Left ventricle myocardium superior (tissue), 1 donor: ENCODE data around the gene MIS12. TPM values are rescaled to one million over a fixed set of nuclear protein-coding genes. Genes with fewer than 3 reads are reported as not detected.

Experiments
- ATAC-seq: fragments of 200-7000 bp; cut with Tn5 transposase; one replicate; pipeline ENCODE4 v1.9.1; 2020; ENCODE audit warnings: mild to moderate bottlenecking, moderate library complexity
- DNase-seq: peaks from one replicate; pipeline ENCODE4 v3.0.0-alpha.2; 2020
- intact Hi-C: fragments of 100-400 bp; cut with micrococcal nuclease; formaldehyde crosslinking; loops from one replicate; pipeline ENCODE4 v1.11.0; 2022
- total RNA-seq: library from RNA; stranded (reverse); fragmentation: NEBNext Ultra II Directional; extraction: Animal tissue kit (Norgen Biotek cat#: 25700); gene quantifications from one replicate; pipeline ENCODE4 v1.2.1, GENCODE V29; 2021
- donor health status: DM: no; HTN: yes; CAD: no; lungs with severe emphysema.

Gene MIS12
- total RNA-seq, 1 donor from 2014 or later: 13.2 TPM

- no peak for DNase-seq
Measured at GRCh38 chr17:5530265-5531084, 44.1 kb downstream of the MIS12 start.

DNA sequence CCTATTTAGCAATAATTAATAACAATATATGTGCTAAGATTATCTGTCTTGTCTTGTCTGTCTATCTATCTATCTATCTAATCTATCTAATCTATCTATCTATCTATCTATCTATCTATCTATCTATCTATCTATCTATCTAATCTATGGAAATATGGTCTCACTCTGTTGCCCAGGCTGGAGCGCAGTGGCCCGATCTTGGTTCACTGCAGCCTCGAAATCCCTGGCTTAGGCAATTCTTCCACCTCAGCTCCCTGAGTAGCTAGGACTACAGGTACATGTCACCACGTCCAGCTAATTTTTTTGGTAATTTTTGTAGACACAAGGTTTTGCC, 44.7 kb downstream of the MIS12 start:
- DNase-seq (no peak), ATAC-seq (no peak)
- intact Hi-C loops: no loop called here

More at GRCh38 chr17:5530265-5531084, 44.1 kb downstream of the MIS12 start:
- intact Hi-C loops: no loop called here
- ATAC-seq: no peak

DNA sequence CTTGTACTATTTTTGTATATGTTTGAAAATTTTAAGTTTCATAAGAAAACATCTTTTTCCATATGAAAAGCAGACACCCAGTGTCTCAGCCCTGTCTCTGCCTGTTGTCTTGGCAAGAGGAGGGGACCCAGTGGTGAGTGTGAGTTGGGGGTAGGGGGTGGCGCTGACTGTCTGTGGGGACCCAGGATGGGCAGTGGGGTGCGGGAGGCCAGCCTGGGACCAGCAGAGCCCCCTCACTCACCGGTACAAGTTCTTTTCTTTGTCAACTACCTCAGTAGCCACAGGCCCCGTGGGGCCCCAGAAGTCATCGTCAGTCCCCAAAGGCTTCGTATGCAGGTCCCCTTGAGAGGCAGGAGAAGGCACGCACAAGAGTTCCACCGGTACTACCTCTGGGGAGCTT, 46.2 kb downstream of the MIS12 start:
- intact Hi-C loops: no loop called here
- no peak for DNase-seq
- no peak for ATAC-seq

DNA sequence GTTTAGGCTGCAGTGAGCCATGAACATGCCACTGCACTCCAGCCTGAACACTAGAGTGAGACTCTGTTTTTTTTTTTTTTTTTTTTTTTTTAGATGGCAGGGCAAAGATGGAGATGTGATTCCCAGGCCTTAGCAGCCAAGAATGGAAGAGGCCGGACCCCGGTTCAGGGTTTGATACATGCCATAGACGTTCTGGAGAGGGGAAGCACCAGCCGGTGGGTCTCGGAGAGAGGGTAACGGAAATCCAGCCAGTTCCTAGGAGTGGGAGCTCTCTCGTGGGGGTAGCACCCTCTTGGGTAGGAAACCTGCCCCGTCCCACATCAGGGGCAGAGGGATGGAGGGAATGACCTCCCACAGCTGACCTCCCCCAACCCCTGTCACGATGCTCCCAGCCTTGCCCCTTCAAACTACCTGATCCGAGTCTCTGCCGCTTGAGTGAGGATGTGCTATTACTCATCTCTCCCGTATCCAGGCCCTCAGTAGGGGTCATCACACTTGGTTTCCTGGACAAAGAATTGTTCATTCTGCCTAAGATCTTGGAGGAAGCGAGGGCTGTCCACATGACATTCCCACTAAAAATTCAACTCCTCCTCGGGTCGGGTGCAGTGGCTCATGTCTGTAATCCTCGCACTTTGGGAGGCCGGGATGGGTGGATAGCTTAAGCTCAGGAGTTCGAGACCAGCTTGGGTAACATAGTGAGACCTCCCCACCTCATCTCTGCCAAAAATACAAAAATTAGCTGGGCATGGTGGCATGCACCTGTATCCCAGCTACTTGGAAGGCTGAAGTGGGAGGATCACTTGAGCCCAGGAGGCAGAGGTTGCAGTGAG, 47.3 kb downstream of the MIS12 start:
- DNase-seq: no peak
- ATAC-seq: no peak
- intact Hi-C loops: no loop called here

- DNase-seq: no peak
- intact Hi-C loops: no loop called here
- no peak for ATAC-seq
Measured at GRCh38 chr17:5535436-5535835, 49.1 kb downstream of the MIS12 start.

DNA sequence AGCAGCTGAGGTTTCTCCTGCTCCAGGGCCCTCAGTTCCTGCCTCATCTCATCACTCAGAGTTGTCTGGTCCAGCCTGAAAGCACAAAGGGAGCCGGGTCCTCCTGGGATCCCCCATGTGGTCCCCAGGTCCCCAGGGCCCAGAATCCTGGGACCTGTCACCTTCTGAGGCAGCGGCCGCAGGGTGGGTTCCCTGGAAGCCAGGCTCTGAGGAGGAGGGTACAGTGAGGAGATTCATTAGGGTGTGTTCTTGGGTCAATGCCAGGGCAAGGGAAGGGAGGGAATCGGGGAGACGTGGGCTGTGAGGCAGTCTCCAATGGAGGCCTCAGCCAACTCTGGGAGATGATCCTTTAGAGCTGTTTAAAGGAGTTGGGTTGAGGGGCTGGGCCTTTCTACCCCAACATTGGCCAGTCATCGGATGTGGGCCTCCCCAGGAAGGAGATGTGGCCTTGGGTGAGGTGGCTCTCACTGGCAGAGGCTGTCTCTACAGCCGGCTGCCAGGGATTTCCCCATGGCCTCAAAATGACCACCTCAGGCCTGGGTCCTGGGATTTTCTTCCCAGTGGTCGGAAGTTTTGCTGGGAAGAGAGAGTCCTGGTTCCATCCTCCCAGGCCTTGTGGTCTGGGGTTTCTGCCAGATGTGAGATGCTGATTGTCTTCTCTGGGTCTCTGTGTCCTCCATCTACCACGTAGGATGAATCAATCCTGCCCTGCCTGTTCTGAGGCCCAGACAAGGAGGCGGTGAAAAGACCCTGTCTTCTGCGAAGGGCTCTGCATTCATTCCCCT, 50.7 kb downstream of the MIS12 start:
- DNase-seq: no peak
- no peak for ATAC-seq
- intact Hi-C loops: no loop called here

- DNase-seq (no peak), ATAC-seq (no peak)
- intact Hi-C loops: no loop called here
Measured at GRCh38 chr17:5539286-5539685, 52.9 kb downstream of the MIS12 start.

GRCh38 chr17:5540321-5540720, 54.0 kb downstream of the MIS12 start:
- intact Hi-C loops: no loop called here
- no peak for ATAC-seq
- no peak for DNase-seq

Other genes starting within 250 kb of the MIS12 start
- 56.0 TPM for gene RABEP1, start 204.3 kb upstream of the MIS12 start, total RNA-seq
- 34.9 TPM for gene NUP88, start 66.9 kb upstream of the MIS12 start, total RNA-seq
- gene RPAIN, start 66.4 kb upstream of the MIS12 start, total RNA-seq: 26.5 TPM
- gene C1QBP, start 47.4 kb upstream of the MIS12 start, total RNA-seq: 127 TPM
- 5.1 TPM for gene DHX33, start 17.6 kb upstream of the MIS12 start, total RNA-seq
- 27.0 TPM for gene DERL2, start 388 bp upstream of the MIS12 start, total RNA-seq
- gene NLRP1, start 97.9 kb downstream of the MIS12 start, total RNA-seq: 8.4 TPM